Stimulated activated memory B cell treated with anti-CD40 and anti-IgM and Interleukin-4, amounts not matched to agents 10 μg/mL and 1 μg/mL and 100 μg/mL, for 72 hours (primary cell): ENCODE results near the gene DET1.
"Not testable (repeated sequence)": the region's sequence is repeated elsewhere in the genome, so short reads cannot be mapped to it uniquely, and the experiment has no call there.

Experiments used
- ATAC-seq: fragments of 150-1000 bp; cut with Tn5 transposase; 2 replicates; pipeline ENCODE4 v1.10.0; 2021
- H3K27ac Mint-ChIP-seq: one replicate; pipeline ENCODE4 v1.8.0; 2022; ENCODE audit warnings: mild to moderate bottlenecking, mixed read lengths
- H3K27me3 Mint-ChIP-seq: one replicate; pipeline ENCODE4 v1.8.0; 2022; ENCODE audit warnings: mixed read lengths
- H3K36me3 Mint-ChIP-seq: one replicate; pipeline ENCODE4 v1.8.0; 2022; ENCODE audit warnings: mixed read lengths
- H3K4me1 Mint-ChIP-seq: one replicate; pipeline ENCODE4 v1.8.0; 2022; ENCODE audit warnings: mixed read lengths
- H3K4me3 Mint-ChIP-seq: one replicate; pipeline ENCODE4 v1.8.0; 2022; ENCODE audit warnings: mild to moderate bottlenecking, moderate library complexity, mixed read lengths
- H3K9me3 Mint-ChIP-seq: one replicate; pipeline ENCODE4 v1.8.0; 2022; ENCODE audit warnings: mixed read lengths

Gene DET1

DNA sequence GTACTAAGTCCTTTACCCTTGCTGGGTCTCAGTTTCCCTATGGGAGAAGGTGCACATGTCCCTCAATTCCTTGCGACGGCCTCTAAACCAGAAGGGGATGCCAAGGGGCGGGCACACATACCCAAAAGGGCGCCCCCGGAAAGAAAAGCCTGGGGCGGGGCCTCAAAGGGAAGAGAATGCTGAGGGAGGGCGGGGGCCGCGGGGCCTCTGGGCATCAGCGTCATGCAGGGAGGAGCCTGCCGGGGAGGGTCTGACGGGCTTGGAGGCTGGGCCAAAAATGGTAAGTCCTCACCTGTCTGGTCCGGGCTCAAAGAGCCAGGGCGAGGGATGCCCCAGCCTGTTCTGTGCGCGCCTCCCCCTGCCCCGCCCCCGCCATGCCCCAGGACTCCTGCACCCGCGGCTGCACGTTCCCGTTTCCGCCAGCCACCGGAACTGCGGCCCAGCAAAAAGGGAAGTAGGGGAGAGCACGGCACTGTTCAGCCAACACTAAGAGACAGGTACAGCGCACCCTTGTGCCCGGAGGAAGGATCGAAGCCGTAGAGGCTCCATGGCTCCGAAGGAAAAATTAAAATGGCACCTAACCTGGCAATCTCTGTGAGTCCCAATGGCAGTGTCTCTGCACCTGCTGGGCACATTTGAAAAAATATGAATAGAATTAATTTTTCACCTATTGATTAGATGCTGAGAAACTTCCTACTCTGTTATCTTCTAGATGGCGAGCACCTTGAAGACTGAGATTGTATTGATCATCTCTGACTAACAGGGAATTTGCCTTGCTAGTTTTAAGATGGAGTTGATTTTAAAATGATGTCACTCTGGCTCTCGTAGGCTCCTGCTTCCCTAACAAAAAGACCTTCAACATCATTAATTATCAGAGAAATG lies at the start of gene DET1:
DET1 (minus strand) TSS at position 434 of the 882 bp plus-strand sequence. CDS start 14,976 bp downstream, outside the sequence.
- Mint-ChIP-seq H3K9me3 (no peaks in the 10 kb centered on the region), H3K27ac (peak within 1 kb of the TSS; percentile 88), H3K36me3 (peaks cover 11% of the 10 kb centered on the region), H3K4me3 (peak within 1 kb of the TSS; percentile 91), H3K4me1 (peaks cover 8% of the 10 kb centered on the region), H3K27me3 (no peaks in the 10 kb centered on the region)
- ATAC-seq = peak; percentile 100

GRCh38 chr15:88591384-88591783 lies 44.9 kb upstream of the DET1 start:
- no peaks in the 10 kb centered on the region for H3K36me3 Mint-ChIP-seq
- ATAC-seq = no peak
- no peak overlapping the region for H3K4me3 Mint-ChIP-seq
- no peaks in the 10 kb centered on the region for H3K9me3 Mint-ChIP-seq
- no peaks in the 10 kb centered on the region for H3K27me3 Mint-ChIP-seq
- H3K27ac Mint-ChIP-seq = no peak overlapping the region
- no peaks in the 10 kb centered on the region for H3K4me1 Mint-ChIP-seq

- ATAC-seq = no peak
- no peaks in the 10 kb centered on the region for H3K36me3 Mint-ChIP-seq
- no peak overlapping the region for H3K27ac Mint-ChIP-seq
- no peaks in the 10 kb centered on the region for H3K4me1 Mint-ChIP-seq
- H3K9me3 Mint-ChIP-seq = no peaks in the 10 kb centered on the region
- H3K27me3 Mint-ChIP-seq = no peaks in the 10 kb centered on the region
- no peak overlapping the region for H3K4me3 Mint-ChIP-seq
These were observed 44.3 kb upstream of the DET1 start for GRCh38 chr15:88590759-88591158.

DNA sequence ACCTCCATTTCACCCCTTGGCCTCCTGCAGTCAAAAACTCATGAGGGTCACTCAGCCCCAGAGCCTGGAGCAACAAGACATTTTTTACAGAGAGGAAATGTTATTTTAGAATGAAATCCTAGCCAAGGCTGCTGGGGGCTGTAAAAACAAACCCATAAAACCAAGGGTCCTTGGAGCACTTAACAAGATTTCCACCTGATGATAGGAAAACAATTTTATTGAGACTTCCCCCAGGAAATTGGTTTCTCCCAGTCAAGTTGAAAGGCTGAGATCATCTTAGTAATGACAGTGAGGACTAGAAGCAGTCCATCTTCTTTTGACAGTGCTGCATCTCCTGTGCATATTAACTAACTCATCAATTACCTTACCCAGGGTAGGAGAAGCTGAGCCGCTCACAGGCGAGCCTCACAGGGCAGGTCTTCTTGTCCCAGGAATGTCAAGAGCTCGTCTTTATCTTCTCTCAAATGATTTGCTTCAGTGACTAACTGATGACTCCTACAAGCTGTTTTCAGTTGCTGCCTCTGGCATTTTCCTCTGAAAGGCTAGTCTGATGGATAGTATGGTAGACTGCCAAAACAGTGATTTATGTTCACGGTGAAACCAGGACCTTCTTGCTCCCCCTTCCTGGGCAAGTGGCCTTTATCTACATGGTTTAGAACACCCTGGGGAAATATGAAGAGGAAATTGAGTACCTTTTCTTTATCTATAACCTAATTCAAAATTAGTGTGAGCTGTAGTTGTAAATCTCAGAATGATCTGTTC lies 40.1 kb upstream of the DET1 start:
- Mint-ChIP-seq H3K4me1 (no peaks in the 10 kb centered on the region), H3K27ac (no peak overlapping the region), H3K27me3 (no peaks in the 10 kb centered on the region), H3K9me3 (no peaks in the 10 kb centered on the region), H3K4me3 (no peak overlapping the region), H3K36me3 (no peaks in the 10 kb centered on the region)
- no peak for ATAC-seq

DNA sequence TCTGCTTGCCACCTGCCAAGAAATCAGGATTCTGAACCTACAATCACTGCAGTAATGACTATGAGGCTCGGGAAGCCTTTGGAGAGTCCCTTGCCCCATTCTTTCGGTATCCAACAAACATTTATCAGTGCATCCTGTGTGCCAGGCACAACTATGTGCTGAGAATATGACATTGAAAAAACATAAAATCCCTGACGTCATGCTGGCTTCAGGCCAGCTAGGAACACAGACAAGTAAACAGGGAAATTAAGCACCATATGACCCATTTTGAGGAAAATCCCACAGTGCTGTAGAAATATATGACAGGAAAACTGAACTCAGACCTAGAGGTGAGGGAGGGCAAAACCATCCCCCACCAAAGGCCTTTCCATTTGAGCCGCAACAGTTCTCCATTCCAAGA lies 34.1 kb upstream of the DET1 start:
- Mint-ChIP-seq H3K27me3 (no peaks in the 10 kb centered on the region), H3K9me3 (no peaks in the 10 kb centered on the region), H3K4me1 (no peaks in the 10 kb centered on the region), H3K4me3 (no peak overlapping the region), H3K36me3 (no peaks in the 10 kb centered on the region), H3K27ac (no peak overlapping the region)
- no peak for ATAC-seq

GRCh38 chr15:88579322-88579721 lies 32.8 kb upstream of the DET1 start:
- no peak for ATAC-seq
- no peak overlapping the region for H3K4me3 Mint-ChIP-seq
- H3K27ac Mint-ChIP-seq = no peak overlapping the region
- H3K9me3 Mint-ChIP-seq = no peaks in the 10 kb centered on the region
- H3K4me1 Mint-ChIP-seq = no peaks in the 10 kb centered on the region
- H3K36me3 Mint-ChIP-seq = no peaks in the 10 kb centered on the region
- peaks cover 4% of the 10 kb centered on the region for H3K27me3 Mint-ChIP-seq

GRCh38 chr15:88574655-88575054 lies 28.2 kb upstream of the DET1 start:
- peaks cover 17% of the 10 kb centered on the region for H3K27me3 Mint-ChIP-seq
- H3K27ac Mint-ChIP-seq = no peak overlapping the region
- H3K4me3 Mint-ChIP-seq = no peak overlapping the region
- ATAC-seq = no peak
- H3K9me3 Mint-ChIP-seq = peaks cover 4% of the 10 kb centered on the region
- no peaks in the 10 kb centered on the region for H3K4me1 Mint-ChIP-seq
- no peaks in the 10 kb centered on the region for H3K36me3 Mint-ChIP-seq

- H3K27ac Mint-ChIP-seq = no peak overlapping the region
- peaks cover 17% of the 10 kb centered on the region for H3K27me3 Mint-ChIP-seq
- ATAC-seq = no peak
- H3K9me3 Mint-ChIP-seq = peaks cover 4% of the 10 kb centered on the region
- no peaks in the 10 kb centered on the region for H3K36me3 Mint-ChIP-seq
- no peaks in the 10 kb centered on the region for H3K4me1 Mint-ChIP-seq
- H3K4me3 Mint-ChIP-seq = no peak overlapping the region
These were observed 27.6 kb upstream of the DET1 start for GRCh38 chr15:88574077-88574476.

- Mint-ChIP-seq H3K9me3 (peaks cover 4% of the 10 kb centered on the region), H3K27ac (no peak overlapping the region), H3K4me1 (no peaks in the 10 kb centered on the region), H3K36me3 (no peaks in the 10 kb centered on the region), H3K27me3 (peaks cover 21% of the 10 kb centered on the region), H3K4me3 (no peak overlapping the region)
- no peak for ATAC-seq
These were observed 25.4 kb upstream of the DET1 start for GRCh38 chr15:88571852-88572259.

- H3K36me3 Mint-ChIP-seq = no peaks in the 10 kb centered on the region
- H3K4me3 Mint-ChIP-seq = no peak overlapping the region
- ATAC-seq = no peak
- no peak overlapping the region for H3K27ac Mint-ChIP-seq
- H3K9me3 Mint-ChIP-seq = peaks cover 4% of the 10 kb centered on the region
- no peaks in the 10 kb centered on the region for H3K4me1 Mint-ChIP-seq
- peaks cover 24% of the 10 kb centered on the region for H3K27me3 Mint-ChIP-seq
These were observed 24.8 kb upstream of the DET1 start for GRCh38 chr15:88571153-88571851.

DNA sequence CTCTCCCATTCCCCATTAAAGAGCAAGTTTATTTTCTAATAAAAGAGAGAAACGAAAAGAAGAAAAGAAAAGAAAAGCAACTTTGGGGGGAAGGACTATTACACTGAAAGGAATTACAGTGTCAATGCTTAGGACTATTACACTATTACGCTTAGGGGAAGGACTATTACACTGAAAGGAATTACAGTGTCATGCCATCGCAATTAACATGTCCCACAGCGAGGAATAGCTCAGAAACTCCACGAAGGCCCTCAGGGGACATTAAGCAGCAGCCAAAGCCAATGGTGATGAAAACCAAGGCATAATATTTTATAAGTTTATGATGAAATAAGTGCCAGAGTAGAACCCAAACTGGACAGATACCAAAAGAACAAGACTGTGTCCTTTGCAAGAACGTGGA lies 22.1 kb upstream of the DET1 start:
- H3K36me3 Mint-ChIP-seq = no peaks in the 10 kb centered on the region
- H3K27ac Mint-ChIP-seq = no peak overlapping the region
- H3K27me3 Mint-ChIP-seq = peaks cover 13% of the 10 kb centered on the region

GRCh38 chr15:88564741-88565140 lies 18.3 kb upstream of the DET1 start:
- H3K4me1 Mint-ChIP-seq = no peaks in the 10 kb centered on the region

More for the DNA sequence above, 22.1 kb upstream of the DET1 start:
- peaks cover 2% of the 10 kb centered on the region for H3K9me3 Mint-ChIP-seq
- no peak for ATAC-seq
- no peaks in the 10 kb centered on the region for H3K4me1 Mint-ChIP-seq
- H3K4me3 Mint-ChIP-seq = no peak overlapping the region

GRCh38 chr15:88563638-88564037 lies 17.2 kb upstream of the DET1 start:
- Mint-ChIP-seq H3K4me3 (no peak overlapping the region), H3K27me3 (peaks cover 31% of the 10 kb centered on the region), H3K4me1 (no peaks in the 10 kb centered on the region), H3K9me3 (peaks cover 3% of the 10 kb centered on the region), H3K36me3 (peaks cover 5% of the 10 kb centered on the region), H3K27ac (no peak overlapping the region)
- ATAC-seq = no peak

More at GRCh38 chr15:88564741-88565140, 18.3 kb upstream of the DET1 start:
- Mint-ChIP-seq H3K4me3 (no peak overlapping the region), H3K36me3 (no peaks in the 10 kb centered on the region), H3K9me3 (no peaks in the 10 kb centered on the region), H3K27me3 (peaks cover 24% of the 10 kb centered on the region), H3K27ac (no peak overlapping the region)
- no peak for ATAC-seq

DNA sequence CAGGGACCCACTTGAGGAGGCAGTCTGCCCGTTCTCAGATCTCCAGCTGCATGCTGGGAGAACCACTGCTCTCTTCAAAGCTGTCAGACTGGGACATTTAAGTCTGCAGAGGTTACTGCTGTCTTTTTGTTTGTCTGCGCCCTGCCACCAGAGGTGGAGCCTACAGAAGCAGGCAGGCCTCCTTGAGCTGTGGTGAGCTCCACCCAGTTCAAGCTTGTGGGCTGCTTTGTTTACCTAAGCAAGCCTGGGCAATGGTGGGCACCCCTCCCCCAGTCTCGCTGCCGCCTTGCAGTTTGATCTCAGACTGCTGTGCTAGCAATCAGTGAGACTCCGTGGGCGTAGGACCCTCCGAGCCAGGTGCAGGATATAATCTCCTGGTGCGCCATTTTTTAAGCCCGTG lies 13.1 kb upstream of the DET1 start:
- H3K36me3 Mint-ChIP-seq = peaks cover 18% of the 10 kb centered on the region
- not testable (repeated sequence) for ATAC-seq, H3K4me1 Mint-ChIP-seq, H3K27ac Mint-ChIP-seq, H3K4me3 Mint-ChIP-seq
- H3K9me3 Mint-ChIP-seq = peaks cover 10% of the 10 kb centered on the region
- H3K27me3 Mint-ChIP-seq = peaks cover 35% of the 10 kb centered on the region

DNA sequence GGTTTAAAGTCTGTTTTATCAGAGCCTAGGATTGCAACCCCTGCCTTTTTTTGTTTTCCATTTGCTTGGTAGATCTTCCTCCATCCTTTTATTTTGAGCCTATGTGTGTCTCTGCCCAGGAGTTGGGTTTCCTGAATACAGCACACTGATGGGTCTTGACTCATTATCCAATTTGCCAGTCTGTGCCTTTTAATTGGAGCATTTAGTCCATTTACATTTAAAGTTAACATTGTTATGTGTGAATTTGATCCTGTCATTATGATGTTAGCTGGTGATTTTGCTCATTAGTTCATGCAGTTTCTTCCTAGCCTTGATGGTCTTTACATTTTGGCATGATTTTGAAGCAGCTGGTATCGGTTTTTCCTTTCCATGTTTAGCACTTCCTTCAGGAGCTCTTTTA lies 11.5 kb upstream of the DET1 start:
- peaks cover 10% of the 10 kb centered on the region for H3K9me3 Mint-ChIP-seq
- not testable (repeated sequence) for H3K4me1 Mint-ChIP-seq, H3K4me3 Mint-ChIP-seq, H3K27ac Mint-ChIP-seq, ATAC-seq
- peaks cover 18% of the 10 kb centered on the region for H3K36me3 Mint-ChIP-seq
- peaks cover 35% of the 10 kb centered on the region for H3K27me3 Mint-ChIP-seq
